Sigmoid colon (tissue), 7 donors: ENCODE data around the gene VPS13A. TPM values are rescaled to one million over a fixed set of nuclear protein-coding genes. Genes with fewer than 3 reads are reported as not detected.

Source experiments
- DNase-seq: peaks from one replicate; pipeline ENCODE4 v3.0.0-alpha.2; 2019
- H3K27ac ChIP-seq, 4 donors: fragments of 200-600 bp; sonication (generic); one replicate each; pipeline ENCODE4 v1.5.1; 2016 to 2019; ENCODE audit warnings: mild to moderate bottlenecking in 1 of 4
- H3K27me3 ChIP-seq, 3 donors: fragments of 200-600 bp; sonication (generic); one replicate each; pipeline ENCODE4 v1.5.1; 2019; ENCODE audit warnings: mild to moderate bottlenecking in 1 of 3
- H3K36me3 ChIP-seq, 4 donors: fragments of 200-600 bp; sonication (generic); one replicate each; pipeline ENCODE4 v1.5.1; 2016 to 2019
- H3K4me1 ChIP-seq, 4 donors: fragments of 200-600 bp; sonication (generic); one replicate each; pipeline ENCODE4 v1.5.1; 2017 to 2019
- H3K4me3 ChIP-seq, 4 donors: fragments of 200-600 bp; sonication (generic); one replicate each; pipeline ENCODE4 v1.5.1; 2017 to 2019; ENCODE audit warnings: mild to moderate bottlenecking in 2 of 4, moderate library complexity in 1 of 4
- H3K9me3 ChIP-seq, 4 donors: fragments of 200-600 bp in 3 of 4; sonication (generic) in 3 of 4; one replicate each; pipeline versions ENCODE4 v1.5.1 to v1.6.1; 2013 to 2019
- EP300 ChIP-seq, 4 donors: sonication (generic); formaldehyde crosslinking; IDR thresholded peaks; one replicate each; pipeline ENCODE4 v1.6.1; 2017; ENCODE audit warnings: antibody characterized with exemption in 4 of 4
- POLR2A ChIP-seq, 2 donors: fragments of 450-650 bp; IDR thresholded peaks; one replicate each; pipeline ENCODE4 v1.6.1; 2016; ENCODE audit warnings: antibody characterized with exemption in 2 of 2, mild to moderate bottlenecking in 2 of 2, moderate library complexity in 2 of 2
- POLR2AphosphoS5 ChIP-seq, 4 donors: sonication (generic); formaldehyde crosslinking; IDR thresholded peaks; one replicate each; pipeline ENCODE4 v1.6.1; 2017; ENCODE audit warnings: antibody characterized with exemption in 4 of 4
- WGBS, 2 donors: extraction: QIAGEN DNeasy Blood & Tissue Kit; methylation state at CpG; one replicate each; pipeline ENCODE4 v1.1.7; 2013; 5-methylcytosine and 5-hydroxymethylcytosine counted together
- intact Hi-C: fragments of 100-400 bp; cut with DNase I; formaldehyde crosslinking; loops from one replicate; pipeline ENCODE4 v1.15.1; 2023
- polyA plus RNA-seq, 3 donors: library from polyadenylated mRNA; stranded (reverse); fragments of 200-250 nt; gene quantifications; one replicate each; pipeline ENCODE4 v1.2.3, GENCODE V29; 2013
- total RNA-seq, 4 donors: library from RNA; depleted of rRNA; stranded (reverse); fragments of >200 nt; gene quantifications; one replicate each; pipeline ENCODE4 v1.1.0, GENCODE V29; 2016
- TF ChIP-seq, protein P1 (sequence below), 4 experiments: fragments of 450-650 bp in 3 of 4; fragments of 200-600 bp in 1 of 4; IDR thresholded peaks; one replicate each; pipeline ENCODE4 v1.5.1; 2016 to 2019; ENCODE audit warnings: antibody characterized with exemption in 4 of 4, mild to moderate bottlenecking in 3 of 4, moderate library complexity in 2 of 4
- donor health status: healthy with polysubstance abuse.
- donor health status: Bipolar disorder and iron deficiency.
- donor health status: healthy.

The VPS13A gene
- total and polyA plus RNA-seq, 7 donors: 3.2 to 71.5 (median 32.6) TPM

DNA sequence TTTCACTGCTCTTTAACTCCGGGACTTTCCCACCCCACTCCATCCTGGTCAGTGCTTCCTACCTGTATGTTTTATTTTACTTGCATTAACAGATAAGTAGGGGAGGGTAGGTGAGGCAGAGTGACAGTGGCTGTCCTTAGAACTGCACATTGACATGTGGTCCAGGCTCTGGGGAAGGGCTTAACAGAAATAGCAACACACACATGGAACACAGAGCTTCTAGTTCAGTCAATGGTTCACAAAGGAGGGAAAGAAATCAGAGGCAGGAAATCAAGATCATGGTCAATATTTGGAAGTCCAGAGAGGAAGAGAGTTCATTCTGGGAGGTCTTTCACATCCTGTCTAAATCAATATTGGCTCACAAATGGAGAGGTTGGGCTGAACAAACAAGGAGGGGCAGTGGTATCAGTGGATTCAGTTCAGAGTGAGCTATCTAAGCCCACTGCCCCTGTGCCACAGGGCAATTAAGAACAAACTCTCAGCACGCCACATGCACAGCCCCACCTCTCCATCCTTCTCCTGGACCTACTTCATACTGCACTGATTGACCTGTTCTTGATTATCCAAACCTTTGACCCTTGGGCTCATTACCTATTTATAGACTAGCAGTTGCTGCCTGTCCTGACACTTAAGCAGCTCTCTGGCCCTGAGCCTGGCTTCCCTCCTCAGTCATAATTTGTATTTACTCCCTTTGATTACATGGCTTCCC is 6.2 kb upstream of the VPS13A start:
- no peaks in the 10 kb centered on the region for H3K9me3 ChIP-seq
- no peak overlapping the region for H3K4me3 ChIP-seq
- DNase-seq: no peak
- no peak overlapping the region for H3K27ac ChIP-seq
- no peak for TF ChIP-seq POLR2A (IDR thresholded peaks at IDR 0.05)
- TF ChIP-seq, protein P1, sequence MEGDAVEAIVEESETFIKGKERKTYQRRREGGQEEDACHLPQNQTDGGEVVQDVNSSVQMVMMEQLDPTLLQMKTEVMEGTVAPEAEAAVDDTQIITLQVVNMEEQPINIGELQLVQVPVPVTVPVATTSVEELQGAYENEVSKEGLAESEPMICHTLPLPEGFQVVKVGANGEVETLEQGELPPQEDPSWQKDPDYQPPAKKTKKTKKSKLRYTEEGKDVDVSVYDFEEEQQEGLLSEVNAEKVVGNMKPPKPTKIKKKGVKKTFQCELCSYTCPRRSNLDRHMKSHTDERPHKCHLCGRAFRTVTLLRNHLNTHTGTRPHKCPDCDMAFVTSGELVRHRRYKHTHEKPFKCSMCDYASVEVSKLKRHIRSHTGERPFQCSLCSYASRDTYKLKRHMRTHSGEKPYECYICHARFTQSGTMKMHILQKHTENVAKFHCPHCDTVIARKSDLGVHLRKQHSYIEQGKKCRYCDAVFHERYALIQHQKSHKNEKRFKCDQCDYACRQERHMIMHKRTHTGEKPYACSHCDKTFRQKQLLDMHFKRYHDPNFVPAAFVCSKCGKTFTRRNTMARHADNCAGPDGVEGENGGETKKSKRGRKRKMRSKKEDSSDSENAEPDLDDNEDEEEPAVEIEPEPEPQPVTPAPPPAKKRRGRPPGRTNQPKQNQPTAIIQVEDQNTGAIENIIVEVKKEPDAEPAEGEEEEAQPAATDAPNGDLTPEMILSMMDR (IDR thresholded peaks at IDR 0.05): no peak
- TF ChIP-seq EP300 (IDR thresholded peaks at IDR 0.05): no peak
- no peak for TF ChIP-seq POLR2AphosphoS5 (IDR thresholded peaks at IDR 0.05)
- no peaks in the 10 kb centered on the region for H3K4me1 ChIP-seq
- no peaks in the 10 kb centered on the region for H3K27me3 ChIP-seq
- no peaks in the 10 kb centered on the region for H3K36me3 ChIP-seq
- intact Hi-C loops: loop anchor here (10.0 kb wide), 1 partner anchor 574 kb away; no protein-coding TSS in a partner anchor
- WGBS, 2 donors: 27 to 65% methylated on average over 2 of the region's 2 CpGs

DNA sequence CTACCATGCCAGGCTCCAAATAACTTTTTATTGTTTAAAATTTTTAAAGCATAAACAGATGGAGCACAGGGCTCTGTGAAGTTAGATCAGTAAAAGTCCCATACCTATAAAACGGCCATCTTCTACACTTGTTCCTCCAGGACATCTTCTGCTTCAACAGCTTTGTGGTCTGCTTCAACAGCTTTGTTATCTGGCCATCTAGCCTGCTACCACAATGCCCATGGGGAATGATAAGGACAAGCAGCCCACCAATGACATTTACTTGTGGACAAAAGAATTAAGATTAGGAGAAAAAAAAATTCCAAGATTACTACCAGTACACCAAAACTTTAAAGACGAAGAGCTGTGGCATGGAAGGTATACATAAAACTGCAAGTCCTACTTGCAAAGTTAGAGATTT is 2.2 kb upstream of the VPS13A start:
- H3K4me3 ChIP-seq: no peak overlapping the region
- H3K27ac ChIP-seq: no peak overlapping the region
- intact Hi-C loops: loop anchor here (5.0 to 10.0 kb wide), 2 partner anchors 42 to 570 kb away; no protein-coding TSS in a partner anchor
- no peaks in the 10 kb centered on the region for H3K36me3 ChIP-seq
- H3K27me3 ChIP-seq: no peaks in the 10 kb centered on the region
- TF ChIP-seq POLR2AphosphoS5 (IDR thresholded peaks at IDR 0.05) (no peak), POLR2A (IDR thresholded peaks at IDR 0.05) (no peak), EP300 (IDR thresholded peaks at IDR 0.05) (no peak)
- TF ChIP-seq, protein P1 (IDR thresholded peaks at IDR 0.05): no peak
- no peak for DNase-seq
- H3K9me3 ChIP-seq: no peaks in the 10 kb centered on the region
- 75 to 76% methylated on average over 2 of the region's 2 CpGs for WGBS, 2 donors
- H3K4me1 ChIP-seq: peaks cover 0 to 20% (median 10%) of the 10 kb centered on the region in 4 donors

DNA sequence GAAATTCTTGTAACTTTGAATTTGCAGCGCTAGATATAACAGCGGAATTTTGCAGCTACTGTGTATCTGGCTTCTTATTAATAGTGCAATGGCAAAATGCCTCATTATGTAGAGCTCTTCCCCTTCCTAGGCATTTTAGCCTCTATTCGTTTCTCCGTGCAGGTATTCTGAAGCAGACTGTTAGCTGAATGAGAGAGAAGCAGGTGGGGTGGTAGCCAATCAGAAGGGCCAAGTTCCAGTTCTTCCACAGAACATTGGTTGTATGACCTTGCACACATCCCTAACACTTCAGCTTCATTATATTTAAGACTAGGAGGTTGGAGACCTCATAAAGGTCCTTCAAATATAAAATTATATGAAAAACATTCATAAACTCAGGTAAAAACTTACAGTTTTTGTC is 1.2 kb upstream of the VPS13A start:
- intact Hi-C loops: loop anchor here (5.0 to 10.0 kb wide), 2 partner anchors 41 to 569 kb away; no protein-coding TSS in a partner anchor

DNA sequence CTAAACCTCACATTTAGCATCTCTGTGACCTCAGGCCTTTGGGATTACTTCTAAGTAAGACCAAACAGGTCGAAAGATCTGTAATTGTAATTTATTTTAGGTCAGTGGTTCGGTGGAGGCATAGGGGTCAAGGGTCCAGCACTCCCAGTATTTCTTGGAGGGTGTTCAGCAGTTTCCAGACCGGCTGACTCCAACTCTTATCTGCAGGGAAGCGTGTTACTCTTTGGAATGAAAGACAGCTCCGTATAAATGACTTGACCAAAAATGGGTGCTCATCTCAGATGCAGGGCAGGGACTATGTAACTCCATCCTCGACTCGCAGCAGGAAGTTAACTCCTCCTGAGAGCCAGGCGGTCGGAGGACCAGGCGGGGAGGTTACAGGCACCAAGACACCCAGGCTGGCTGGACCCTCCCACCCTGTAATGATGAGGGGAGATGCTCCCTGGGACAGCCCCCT is 620 bp upstream of the VPS13A start:
- intact Hi-C loops: loop anchor here (5.0 to 10.0 kb wide), 2 partner anchors 41 to 568 kb away; no protein-coding TSS in a partner anchor
- WGBS, 2 donors: 1 to 3% methylated on average over 10 of the region's 10 CpGs
- Histone ChIP-seq H3K36me3 (no peaks in the 10 kb centered on the region), H3K27ac (peak overlapping the region; percentile 85 to 92 (median 88)), H3K9me3 (no peaks in the 10 kb centered on the region), H3K4me1 (peaks cover 0 to 21% (median 10%) of the 10 kb centered on the region in 4 donors), H3K4me3 (peak overlapping the region; percentile 62 to 83 (median 73)), H3K27me3 (no peaks in the 10 kb centered on the region)
- TF ChIP-seq EP300 (IDR thresholded peaks at IDR 0.05) (no peak), POLR2A (IDR thresholded peaks at IDR 0.05) (no peak), POLR2AphosphoS5 (IDR thresholded peaks at IDR 0.05) (no peak)
- TF ChIP-seq, protein P1 (IDR thresholded peaks at IDR 0.05): no peak
- DNase-seq: no peak

More for the DNA sequence above, 1.2 kb upstream of the VPS13A start:
- H3K4me3 ChIP-seq: no peak overlapping the region
- H3K4me1 ChIP-seq: peaks cover 0 to 21% (median 10%) of the 10 kb centered on the region in 4 donors
- WGBS, 2 donors: 71 to 74% methylated on average over 4 of the region's 4 CpGs
- H3K27me3 ChIP-seq: no peaks in the 10 kb centered on the region
- TF ChIP-seq POLR2AphosphoS5 (IDR thresholded peaks at IDR 0.05): no peak
- no peak for TF ChIP-seq EP300 (IDR thresholded peaks at IDR 0.05)
- TF ChIP-seq, protein P1 (IDR thresholded peaks at IDR 0.05): no peak
- peak overlapping the region; percentile 85 to 92 (median 88) for H3K27ac ChIP-seq
- no peaks in the 10 kb centered on the region for H3K36me3 ChIP-seq
- no peak for DNase-seq
- H3K9me3 ChIP-seq: no peaks in the 10 kb centered on the region
